ENCODE data around the gene PTGIS.

PTGIS gene

DNA sequence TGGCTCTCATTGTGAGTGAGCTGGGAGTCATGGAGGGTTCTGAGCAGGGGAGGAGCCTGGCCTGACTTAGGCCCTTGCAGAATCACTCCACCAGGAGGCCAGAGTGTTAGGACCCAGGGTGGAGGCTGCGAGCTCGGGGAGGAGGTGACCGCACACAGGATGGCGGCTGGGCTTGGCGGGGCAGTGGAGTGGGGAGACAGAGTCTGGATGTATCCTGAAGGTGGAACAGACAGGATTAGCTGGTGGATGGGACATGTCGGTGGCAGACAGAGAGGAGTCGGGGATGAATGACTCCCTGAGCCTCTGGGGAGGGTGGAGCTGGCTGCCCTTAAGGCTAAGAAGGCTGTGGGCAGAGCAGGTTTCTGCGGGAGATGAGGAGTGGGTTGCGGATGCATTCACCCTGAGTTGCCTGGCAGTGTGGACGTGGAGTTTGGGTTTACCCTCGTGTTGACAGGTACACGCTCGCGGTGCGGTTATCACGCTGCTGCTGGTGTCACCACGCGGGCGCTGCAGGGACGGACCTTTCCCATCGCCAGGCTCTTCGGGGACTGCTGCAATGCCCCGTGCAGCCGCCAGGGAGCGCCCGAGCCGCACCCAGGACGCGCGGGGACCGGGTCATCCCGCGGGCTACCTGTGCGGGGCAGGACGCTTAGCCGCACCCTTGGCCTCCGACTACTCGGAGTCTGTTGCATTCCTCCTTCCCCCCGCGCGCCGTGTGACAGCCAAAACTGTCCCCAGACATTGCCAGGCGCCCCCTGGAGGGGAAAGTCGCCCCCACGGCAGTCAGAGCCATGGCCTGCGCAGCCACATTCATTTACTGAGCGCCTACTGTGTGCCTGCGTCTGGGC is 43.0 kb upstream of the PTGIS start:
- Histone ChIP-seq H4K20me1 (no peaks in the 10 kb centered on the region; a peak in 1 of 22 replicates), H3K9ac (peak overlapping the region in 8 of 11 experiments; percentile 25 to 64 (median 42); a peak in 11 of 22 replicates), H3K36me3 (no peaks in the 10 kb centered on the region), H3K27ac (peak overlapping the region in 5 of 11 experiments; percentile 40 to 53 (median 44); a peak in 5 of 22 replicates), H3K4me3 (peak overlapping the region in 7 of 10 experiments; percentile 22 to 66 (median 48); a peak in 12 of 20 replicates), H3K9me3 (replicated peaks in 1 of 11) (no peaks in the 10 kb centered on the region), H3K4me1 (peaks cover 10 to 59% (median 41%) of the 10 kb centered on the region in 10 experiments), H3K27me3 (peaks cover 0 to 26% (median 7%) of the 10 kb centered on the region in 11 experiments; a peak in 7 of 22 replicates), H3K4me2 (peak overlapping the region; percentile 68 to 95 (median 86))
- TF ChIP-seq Cebpa-rat (IDR thresholded peaks at IDR 0.05), result no peak

DNA sequence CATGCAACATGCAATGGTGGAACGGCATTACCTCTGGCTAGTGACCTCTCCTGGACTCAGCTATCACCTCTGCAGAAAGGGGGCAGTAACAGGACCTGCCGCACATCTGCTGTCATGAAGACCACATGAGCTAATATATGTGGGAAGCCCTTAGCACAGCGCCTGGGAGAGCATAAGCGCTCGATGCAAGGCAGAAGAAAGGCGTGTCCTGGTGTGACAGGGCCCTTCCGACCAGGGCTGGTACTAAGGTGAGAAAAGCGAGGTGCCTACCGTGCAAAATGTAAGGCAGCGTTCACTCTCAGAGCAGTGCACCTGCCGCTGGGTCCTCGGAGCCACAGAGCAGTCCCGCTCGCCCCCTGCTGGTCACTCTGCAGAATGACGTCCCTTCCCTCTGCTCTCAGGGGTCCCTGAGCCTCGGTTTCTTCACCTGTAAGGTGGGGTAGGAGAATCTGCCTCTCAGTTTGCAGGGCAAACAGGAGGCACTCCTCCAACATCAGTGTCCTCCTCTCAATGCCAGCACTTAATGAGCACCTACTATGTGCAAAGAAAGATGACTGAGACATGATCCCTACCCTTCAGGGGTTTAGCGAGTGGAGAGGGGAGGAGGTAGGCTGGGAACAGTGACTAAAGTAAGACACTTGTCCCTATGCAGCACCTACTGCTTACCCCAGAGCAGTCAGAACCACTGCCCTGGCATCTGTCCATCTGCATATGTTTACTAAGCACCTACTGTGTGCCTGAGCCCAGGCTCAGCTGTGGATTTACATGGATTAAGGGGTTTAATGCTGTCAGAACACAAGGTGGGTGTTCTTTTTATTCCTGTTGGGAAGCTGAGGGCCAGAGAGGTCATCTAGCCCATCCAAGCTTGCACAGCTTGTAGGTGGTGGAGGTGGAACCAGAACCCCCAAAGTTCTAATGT is 41.1 kb upstream of the PTGIS start:
- H3K9ac ChIP-seq, result no peak overlapping the region
- H4K20me1 ChIP-seq, result no peaks in the 10 kb centered on the region; a peak in 3 of 22 replicates
- no peak overlapping the region for H3K4me3 ChIP-seq
- no peak overlapping the region for H3K27ac ChIP-seq
- no peaks in the 10 kb centered on the region for H3K9me3 ChIP-seq (replicated peaks in 1 of 11)
- no peak for TF ChIP-seq Cebpa-rat (IDR thresholded peaks at IDR 0.05)
- peaks cover 0 to 42% (median 7%) of the 10 kb centered on the region in 11 experiments; a peak in 9 of 22 replicates for H3K27me3 ChIP-seq
- H3K4me1 ChIP-seq, result peaks cover 17 to 71% (median 54%) of the 10 kb centered on the region in 10 experiments
- H3K36me3 ChIP-seq, result no peaks in the 10 kb centered on the region
- peak overlapping the region; percentile 26 to 60 (median 49); a peak in 20 of 22 replicates for H3K4me2 ChIP-seq

DNA sequence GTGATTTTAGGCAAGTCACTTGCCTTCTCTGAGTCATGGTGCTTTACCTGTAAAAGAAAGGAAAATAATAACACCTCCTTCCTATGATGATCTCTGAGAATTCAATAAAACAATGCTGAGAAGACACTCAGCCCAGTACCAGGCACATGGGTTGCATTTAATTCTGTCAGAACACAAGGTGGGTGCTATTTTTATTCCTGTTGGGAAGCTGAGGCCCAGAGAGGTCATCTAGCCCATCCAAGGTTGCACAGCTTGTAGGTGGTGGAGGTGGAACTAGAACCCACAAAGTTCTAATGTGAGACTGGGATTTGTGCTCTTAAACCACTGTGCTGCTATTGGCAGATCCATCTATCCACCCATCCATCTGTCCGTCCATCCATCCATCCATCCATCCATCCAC is 39.6 kb upstream of the PTGIS start:
- Histone ChIP-seq H3K27me3 (peaks cover 0 to 43% (median 7%) of the 10 kb centered on the region in 11 experiments; a peak in 9 of 22 replicates), H3K4me2 (peak overlapping the region in 7 of 11 experiments; percentile 80 to 92 (median 87); a peak in 5 of 22 replicates), H3K9ac (no peak overlapping the region), H4K20me1 (no peaks in the 10 kb centered on the region; a peak in 3 of 22 replicates), H3K4me3 (no peak overlapping the region), H3K36me3 (no peaks in the 10 kb centered on the region), H3K9me3 (replicated peaks in 1 of 11) (no peaks in the 10 kb centered on the region), H3K27ac (peak overlapping the region in 2 of 11 experiments; percentile 88 to 89; a peak in 4 of 22 replicates), H3K4me1 (peaks cover 17 to 85% (median 69%) of the 10 kb centered on the region in 10 experiments)
- TF ChIP-seq Cebpa-rat (IDR thresholded peaks at IDR 0.05), result no peak

DNA sequence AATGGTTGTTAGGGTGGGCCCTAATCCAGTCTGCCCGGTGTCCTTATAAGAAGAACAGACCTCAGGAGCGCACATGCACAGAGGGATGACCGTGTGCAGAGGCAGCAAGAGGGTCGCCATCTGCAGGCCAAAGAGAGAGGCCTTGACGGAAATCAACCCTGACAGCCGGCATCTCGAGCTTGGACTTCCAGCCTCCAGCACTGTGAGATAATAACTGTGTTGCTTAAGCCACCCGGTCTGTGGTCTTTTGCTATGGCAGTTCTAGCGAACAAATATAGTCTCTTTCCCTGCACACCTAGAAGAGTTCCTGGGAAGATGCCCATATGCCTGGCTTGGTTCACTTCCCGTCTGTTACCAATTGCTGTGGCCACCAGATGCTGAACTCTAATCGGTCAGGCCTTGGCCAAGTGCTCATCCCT is 35.3 kb upstream of the PTGIS start:
- peak overlapping the region in 5 of 11 experiments; percentile 15 to 89 (median 81); a peak in 6 of 22 replicates for H3K27ac ChIP-seq

DNA sequence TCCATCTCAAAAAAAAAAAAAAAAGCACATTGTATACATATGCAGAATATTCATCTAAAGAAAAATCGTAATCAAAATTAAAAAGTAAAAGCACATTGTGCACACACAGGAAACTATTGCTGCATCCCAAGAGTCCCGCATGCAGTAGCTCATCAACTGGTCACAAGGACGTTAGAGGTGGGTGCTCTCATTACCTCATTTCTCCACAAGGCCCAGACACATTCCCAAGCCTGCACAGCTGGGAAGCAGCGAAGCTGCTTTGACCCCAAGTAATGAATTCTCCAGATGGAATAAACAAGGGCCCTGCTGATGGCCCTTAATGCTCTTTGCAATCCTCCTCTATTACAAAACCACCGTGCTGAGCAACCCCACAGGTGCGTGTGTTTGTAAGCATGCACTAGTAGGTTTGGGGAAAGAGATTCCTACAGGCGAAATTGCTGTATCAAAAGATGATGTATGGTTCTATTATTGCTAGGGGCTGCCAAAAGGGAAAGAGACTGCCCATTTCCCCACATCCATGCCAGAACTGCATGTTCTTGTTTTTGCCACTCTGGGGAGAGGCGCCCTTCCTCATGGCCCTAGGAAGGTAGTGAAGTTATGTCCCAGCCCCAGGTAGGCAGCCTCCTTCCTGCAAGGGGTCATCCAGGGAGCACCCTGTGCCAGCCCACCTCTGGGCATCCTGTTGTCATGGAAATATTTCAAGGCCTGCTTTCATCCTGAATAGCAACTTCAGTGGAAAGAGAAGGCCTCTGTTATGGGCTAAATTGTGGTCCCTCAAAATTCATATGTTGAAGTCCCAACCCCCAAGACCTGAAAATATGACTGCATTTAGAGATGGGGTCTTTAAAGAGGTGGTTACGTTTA is 34.6 kb upstream of the PTGIS start:
- peaks cover 12 to 72% (median 61%) of the 10 kb centered on the region in 10 experiments for H3K4me1 ChIP-seq
- H4K20me1 ChIP-seq, result no peaks in the 10 kb centered on the region; a peak in 2 of 22 replicates
- no peak overlapping the region for H3K9ac ChIP-seq
- no peak for TF ChIP-seq Cebpa-rat (IDR thresholded peaks at IDR 0.05)
- H3K9me3 ChIP-seq (replicated peaks in 1 of 11), result peaks cover 0 to 6% (median 4%) of the 10 kb centered on the region in 11 experiments; a peak in 9 of 22 replicates
- H3K36me3 ChIP-seq, result no peaks in the 10 kb centered on the region
- H3K4me3 ChIP-seq, result no peak overlapping the region
- peaks cover 0 to 31% (median 0%) of the 10 kb centered on the region in 11 experiments; a peak in 5 of 22 replicates for H3K27me3 ChIP-seq
- peak overlapping the region in 3 of 11 experiments; percentile 15 to 89 (median 42); a peak in 4 of 22 replicates for H3K27ac ChIP-seq
- H3K4me2 ChIP-seq, result peak overlapping the region in 8 of 11 experiments; percentile 16 to 92 (median 86); a peak in 14 of 22 replicates

More for the DNA sequence above, 35.3 kb upstream of the PTGIS start:
- TF ChIP-seq Cebpa-rat (IDR thresholded peaks at IDR 0.05), result no peak
- no peak overlapping the region; a peak in 1 of 22 replicates for H3K9ac ChIP-seq
- H3K27me3 ChIP-seq, result peaks cover 0 to 37% (median 3%) of the 10 kb centered on the region in 11 experiments; a peak in 8 of 22 replicates
- no peaks in the 10 kb centered on the region; a peak in 2 of 22 replicates for H4K20me1 ChIP-seq
- H3K9me3 ChIP-seq (replicated peaks in 1 of 11), result peaks cover 0 to 1% (median 0%) of the 10 kb centered on the region in 11 experiments; a peak in 8 of 22 replicates
- H3K36me3 ChIP-seq, result no peaks in the 10 kb centered on the region
- no peak overlapping the region for H3K4me3 ChIP-seq
- peaks cover 12 to 71% (median 59%) of the 10 kb centered on the region in 10 experiments for H3K4me1 ChIP-seq
- H3K4me2 ChIP-seq, result peak overlapping the region in 9 of 11 experiments; percentile 15 to 92 (median 84); a peak in 16 of 22 replicates

DNA sequence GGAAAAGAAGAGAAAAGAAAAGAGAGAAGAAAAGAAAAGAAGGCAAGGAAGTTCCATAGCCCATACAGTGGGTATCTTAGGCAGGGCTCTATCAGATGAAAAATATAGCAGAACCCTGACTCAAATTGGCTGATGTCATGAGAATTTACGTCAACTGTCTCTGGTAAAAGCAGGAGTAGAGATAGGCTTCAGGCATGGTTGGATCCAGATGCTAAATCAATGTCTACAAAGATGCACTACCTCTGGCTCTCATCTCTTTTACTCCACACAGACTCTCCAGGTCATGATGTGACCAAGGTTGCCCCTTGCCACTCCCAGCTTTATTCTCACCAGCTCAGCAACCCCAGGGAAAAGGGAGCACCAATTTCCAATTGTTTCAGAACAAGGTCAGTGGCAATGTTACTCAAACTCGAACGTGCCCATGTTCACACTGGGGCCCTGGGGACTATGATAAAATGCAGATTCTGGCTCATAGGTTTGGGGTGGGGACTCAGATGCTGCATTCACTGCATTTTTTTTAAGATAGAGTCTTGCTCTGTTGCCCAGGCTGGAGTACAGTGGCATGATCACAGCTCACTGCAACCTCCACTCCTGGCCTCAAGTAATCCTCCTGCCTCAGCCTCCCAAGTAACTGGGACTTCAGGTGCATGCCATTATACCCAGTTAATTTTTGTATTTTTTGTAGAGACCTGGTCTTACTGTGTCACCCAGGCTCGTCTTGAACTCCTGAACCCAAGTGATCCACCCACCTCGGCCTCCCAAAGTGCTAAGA is 33.4 kb upstream of the PTGIS start:
- H3K4me3 ChIP-seq, result no peak overlapping the region
- peak overlapping the region in 1 of 11 experiments; percentile 12; a peak in 2 of 22 replicates for H3K4me2 ChIP-seq
- H3K4me1 ChIP-seq, result peaks cover 11 to 72% (median 63%) of the 10 kb centered on the region in 10 experiments
- peaks cover 0 to 6% (median 4%) of the 10 kb centered on the region in 11 experiments; a peak in 9 of 22 replicates for H3K9me3 ChIP-seq (replicated peaks in 1 of 11)
- no peak overlapping the region for H3K9ac ChIP-seq
- H4K20me1 ChIP-seq, result no peaks in the 10 kb centered on the region; a peak in 2 of 22 replicates
- no peaks in the 10 kb centered on the region for H3K36me3 ChIP-seq
- TF ChIP-seq Cebpa-rat (IDR thresholded peaks at IDR 0.05), result no peak
- H3K27ac ChIP-seq, result peak overlapping the region in 2 of 11 experiments; percentile 50 to 59; a peak in 4 of 22 replicates
- peaks cover 0 to 20% (median 0%) of the 10 kb centered on the region in 11 experiments; a peak in 5 of 22 replicates for H3K27me3 ChIP-seq

DNA sequence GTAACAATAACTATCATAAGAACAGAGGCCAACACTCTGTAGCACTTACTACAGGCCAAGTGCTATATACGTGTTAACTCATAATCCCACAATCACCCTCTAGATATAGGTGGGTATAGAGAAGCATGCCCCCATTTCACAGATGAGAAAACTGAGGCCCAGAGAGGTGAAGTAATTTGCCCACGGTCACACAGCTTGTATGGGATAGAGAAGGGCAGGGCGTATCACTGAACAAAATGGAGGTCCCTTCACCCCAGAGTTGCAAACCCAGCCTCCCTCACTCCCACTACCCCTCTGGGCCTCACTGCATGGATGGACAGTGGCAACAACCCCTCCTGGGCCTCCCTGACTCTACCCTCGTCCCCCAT is 31.8 kb upstream of the PTGIS start:
- peaks cover 15 to 72% (median 63%) of the 10 kb centered on the region in 10 experiments for H3K4me1 ChIP-seq
- no peaks in the 10 kb centered on the region for H3K36me3 ChIP-seq
- H3K27me3 ChIP-seq, result peaks cover 0 to 8% (median 0%) of the 10 kb centered on the region in 11 experiments; a peak in 5 of 22 replicates
- H3K9me3 ChIP-seq (replicated peaks in 1 of 11), result peaks cover 0 to 6% (median 4%) of the 10 kb centered on the region in 11 experiments; a peak in 9 of 22 replicates
- H3K27ac ChIP-seq, result peak overlapping the region in 7 of 11 experiments; percentile 29 to 59 (median 43); a peak in 7 of 22 replicates
- no peak overlapping the region for H3K4me2 ChIP-seq
- TF ChIP-seq Cebpa-rat (IDR thresholded peaks at IDR 0.05), result no peak
- H3K4me3 ChIP-seq, result no peak overlapping the region
- H4K20me1 ChIP-seq, result no peaks in the 10 kb centered on the region
- H3K9ac ChIP-seq, result no peak overlapping the region; a peak in 1 of 22 replicates

All from BLaER1 treated with 17β-estradiol and CSF1 and Interleukin-3, amounts not matched to agents 10 nM and 100 nM (cell line).